ENCODE data around the gene BMAL1. TPM values are rescaled to one million over a fixed set of nuclear protein-coding genes. Genes with fewer than 3 reads are reported as not detected.
A peak's percentile ranks its signal among the peaks of the same experiment; 100 is the strongest.

The BMAL1 gene
- total RNA-seq, 4 donors from 2014 or later = 27.7 to 81.8 (median 41.0) TPM

DNA sequence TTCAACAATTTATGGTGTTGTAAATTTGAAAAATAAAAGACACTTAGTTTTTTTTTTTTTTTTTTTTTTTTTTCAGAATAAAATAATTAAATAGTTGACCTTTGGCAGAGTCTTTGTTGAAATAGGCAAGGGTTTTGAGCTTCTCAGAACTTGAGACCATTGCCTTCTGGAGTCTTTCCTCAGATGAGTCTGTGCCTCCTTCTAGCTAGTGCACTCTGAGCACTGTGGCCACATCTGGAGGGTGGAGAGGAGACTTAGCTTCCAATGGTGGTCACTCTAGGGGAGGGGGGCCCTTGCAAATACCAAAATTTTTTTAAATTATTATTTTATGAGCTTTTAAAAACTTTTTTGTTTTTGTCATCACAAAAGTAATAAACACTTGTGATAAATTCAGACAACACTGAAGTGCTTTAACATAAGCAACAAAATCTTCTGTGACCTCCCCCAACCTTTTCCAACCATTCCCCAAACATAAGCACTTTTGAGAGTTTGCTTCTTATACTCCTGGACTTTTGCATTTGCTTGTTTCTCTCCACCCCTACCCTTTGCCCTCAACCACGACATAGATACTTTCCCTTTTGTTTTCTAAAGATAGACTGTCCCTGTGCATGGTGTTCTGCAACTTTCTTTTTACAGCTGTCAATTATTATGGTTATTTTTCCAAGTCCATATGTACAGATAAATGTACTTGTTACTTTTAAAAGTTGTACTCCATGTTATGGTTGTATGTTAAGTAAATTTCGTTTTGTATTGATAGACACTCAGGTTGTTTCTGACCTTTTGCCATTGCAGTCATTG, 41.1 kb downstream of the BMAL1 start:
- intact Hi-C loops (cut with DNase I; ENCODE audit: low total_unique reads) (no loop called here), in situ Hi-C loops (cut with MboI; ENCODE audit: low sequenced_read_pairs in 4 of 4) (no loop called here)
- H3K27ac ChIP-seq = peak overlapping the region in 1 of 4 donors; percentile 38
- no peaks in the 10 kb centered on the region for H3K36me3 ChIP-seq
- ATAC-seq (peak in 1 of 2 donors; percentile 71), DNase-seq (no peak)
- H3K4me3 ChIP-seq = peak overlapping the region in 1 of 4 donors; percentile 18
- H3K4me1 ChIP-seq = peaks cover 63 to 65% of the 10 kb centered on the region in 2 donors
- H3K27me3 ChIP-seq = no peaks in the 10 kb centered on the region
- H3K9me3 ChIP-seq = no peaks in the 10 kb centered on the region
- TF ChIP-seq CTCF (IDR thresholded peaks at IDR 0.05 in 4 of 5, conservative IDR thresholded peaks at IDR 0.05 in 1 of 5) = no peak
- no peak for TF ChIP-seq POLR2A (IDR thresholded peaks at IDR 0.05)

DNA sequence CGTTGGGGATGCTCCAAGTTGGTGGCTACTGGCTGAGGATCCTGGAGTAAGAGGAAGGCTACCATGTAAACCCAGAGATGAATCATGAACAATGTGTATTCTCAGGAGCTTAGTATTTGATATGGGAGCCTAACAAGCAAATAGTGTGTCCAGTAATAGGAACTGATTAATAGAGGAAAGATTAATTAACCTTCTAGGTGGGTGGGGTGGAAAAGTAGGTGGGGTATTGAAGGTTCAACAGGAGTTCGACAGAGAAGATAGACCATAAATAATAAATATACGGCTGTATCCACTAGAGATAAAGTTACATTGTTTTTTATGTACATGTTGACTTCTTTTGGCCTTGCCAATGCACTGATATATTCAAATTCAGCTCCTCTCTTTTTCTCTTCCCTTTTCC, 43.1 kb downstream of the BMAL1 start:
- no peaks in the 10 kb centered on the region for H3K36me3 ChIP-seq
- intact Hi-C loops (cut with DNase I; ENCODE audit: low total_unique reads) (no loop called here), in situ Hi-C loops (cut with MboI; ENCODE audit: low sequenced_read_pairs in 4 of 4) (no loop called here)
- no peak overlapping the region for H3K27ac ChIP-seq
- TF ChIP-seq CTCF (IDR thresholded peaks at IDR 0.05 in 4 of 5, conservative IDR thresholded peaks at IDR 0.05 in 1 of 5) = no peak
- TF ChIP-seq POLR2A (IDR thresholded peaks at IDR 0.05) = no peak
- H3K27me3 ChIP-seq = no peaks in the 10 kb centered on the region
- no peak for ATAC-seq
- no peaks in the 10 kb centered on the region for H3K9me3 ChIP-seq
- H3K4me3 ChIP-seq = no peak overlapping the region
- no peak for DNase-seq
- H3K4me1 ChIP-seq = peaks cover 59% of the 10 kb centered on the region in 2 donors

DNA sequence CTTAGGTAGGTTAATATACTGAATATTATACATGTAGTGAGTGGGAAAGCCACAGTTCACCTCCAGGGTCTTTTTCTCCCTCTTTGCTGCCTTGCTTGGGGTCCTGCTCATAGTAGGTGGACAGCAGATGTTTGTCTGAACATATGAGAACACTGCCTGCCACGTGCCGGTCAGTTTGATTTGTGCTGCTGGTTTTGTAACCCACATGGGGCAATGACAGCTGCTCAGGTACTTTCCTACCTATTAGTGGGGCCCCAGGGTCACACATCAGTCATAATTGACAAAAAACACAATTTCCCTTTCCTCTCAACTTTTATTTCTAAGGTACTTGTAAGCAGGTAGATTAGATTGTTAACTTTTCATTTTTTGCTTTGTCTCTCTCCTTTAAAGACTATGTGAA, 43.8 kb downstream of the BMAL1 start:
- no peak for ATAC-seq
- H3K36me3 ChIP-seq = no peaks in the 10 kb centered on the region
- in situ Hi-C loops (cut with MboI; ENCODE audit: low sequenced_read_pairs in 4 of 4) (no loop called here), intact Hi-C loops (cut with DNase I; ENCODE audit: low total_unique reads) (no loop called here)
- no peaks in the 10 kb centered on the region for H3K9me3 ChIP-seq
- H3K27ac ChIP-seq = no peak overlapping the region
- TF ChIP-seq CTCF (IDR thresholded peaks at IDR 0.05 in 4 of 5, conservative IDR thresholded peaks at IDR 0.05 in 1 of 5) (no peak), POLR2A (IDR thresholded peaks at IDR 0.05) (no peak)
- H3K27me3 ChIP-seq = no peaks in the 10 kb centered on the region
- no peak for DNase-seq
- H3K4me3 ChIP-seq = no peak overlapping the region
- H3K4me1 ChIP-seq = peaks cover 51 to 52% of the 10 kb centered on the region in 2 donors

GRCh38 chr11:13324141-13324540, 46.6 kb downstream of the BMAL1 start:
- no peak for ATAC-seq

More at GRCh38 chr11:13324141-13324540, 46.6 kb downstream of the BMAL1 start:
- H3K4me1 ChIP-seq = peaks cover 43 to 47% of the 10 kb centered on the region in 2 donors
- no peak overlapping the region for H3K4me3 ChIP-seq
- no peak for DNase-seq
- H3K9me3 ChIP-seq = no peaks in the 10 kb centered on the region
- intact Hi-C loops (cut with DNase I; ENCODE audit: low total_unique reads) (no loop called here), in situ Hi-C loops (cut with MboI; ENCODE audit: low sequenced_read_pairs in 4 of 4) (no loop called here)
- TF ChIP-seq POLR2A (IDR thresholded peaks at IDR 0.05) (no peak), CTCF (IDR thresholded peaks at IDR 0.05 in 4 of 5, conservative IDR thresholded peaks at IDR 0.05 in 1 of 5) (no peak)
- no peaks in the 10 kb centered on the region for H3K36me3 ChIP-seq
- H3K27me3 ChIP-seq = no peaks in the 10 kb centered on the region
- no peak overlapping the region for H3K27ac ChIP-seq

Data from gastrocnemius medialis (tissue), 4 donors.